Immature natural killer cell (primary cell): Measurements from ENCODE around the gene TUBA1C. TPM values are rescaled to one million over a fixed set of nuclear protein-coding genes. Genes with fewer than 3 reads are reported as not detected.
"Not testable (repeated sequence)": the region's sequence is repeated elsewhere in the genome, so short reads cannot be mapped to it uniquely, and the experiment has no call there.

Source experiments
- DNase-seq, 3 donors: peaks; one replicate each; pipeline ENCODE4 v3.0.0; 2022; ENCODE audit warnings: mixed read lengths in 1 of 3
- H3K27ac Mint-ChIP-seq, 6 donors: one replicate each; pipeline ENCODE4 v1.8.0; 2020; ENCODE audit warnings: mixed read lengths in 6 of 6, mild to moderate bottlenecking in 5 of 6, inconsistent platforms in 4 of 6, moderate library complexity in 3 of 6
- H3K27me3 Mint-ChIP-seq, 3 donors: one replicate each; pipeline ENCODE4 v1.8.0; 2020 to 2021; ENCODE audit warnings: low read depth in 3 of 3, mild to moderate bottlenecking in 3 of 3, mixed read lengths in 3 of 3, moderate library complexity in 3 of 3, inconsistent platforms in 1 of 3
- H3K36me3 Mint-ChIP-seq, 3 donors: one replicate each; pipeline ENCODE4 v1.8.0; 2020; ENCODE audit warnings: mixed read lengths in 3 of 3, inconsistent platforms in 2 of 3, mild to moderate bottlenecking in 2 of 3
- H3K4me1 Mint-ChIP-seq, 2 donors: one replicate each; pipeline ENCODE4 v1.8.0; 2020; ENCODE audit warnings: inconsistent platforms in 2 of 2, mild to moderate bottlenecking in 2 of 2, mixed read lengths in 2 of 2, moderate library complexity in 1 of 2
- H3K4me3 Mint-ChIP-seq, 5 donors: one replicate each; pipeline ENCODE4 v1.8.0; 2020; ENCODE audit warnings: mild to moderate bottlenecking in 5 of 5, mixed read lengths in 5 of 5, inconsistent platforms in 3 of 5, moderate library complexity in 3 of 5
- H3K9me3 Mint-ChIP-seq, 6 donors: one replicate each; pipeline ENCODE4 v1.8.0; 2020; ENCODE audit warnings: mild to moderate bottlenecking in 6 of 6, mixed read lengths in 6 of 6, inconsistent platforms in 4 of 6, moderate library complexity in 3 of 6
- polyA plus RNA-seq, 3 donors: library from polyadenylated mRNA; unstranded; fragments of 300-500 nt; fragmentation: Illumina TruSeq; gene quantifications; one replicate each; pipeline ENCODE4 v1.2.3, GENCODE V29; 2021

The TUBA1C gene
- polyA plus RNA-seq, 3 donors from 2014 or later, result 27.8 to 45.8 (median 42.1) TPM

DNA sequence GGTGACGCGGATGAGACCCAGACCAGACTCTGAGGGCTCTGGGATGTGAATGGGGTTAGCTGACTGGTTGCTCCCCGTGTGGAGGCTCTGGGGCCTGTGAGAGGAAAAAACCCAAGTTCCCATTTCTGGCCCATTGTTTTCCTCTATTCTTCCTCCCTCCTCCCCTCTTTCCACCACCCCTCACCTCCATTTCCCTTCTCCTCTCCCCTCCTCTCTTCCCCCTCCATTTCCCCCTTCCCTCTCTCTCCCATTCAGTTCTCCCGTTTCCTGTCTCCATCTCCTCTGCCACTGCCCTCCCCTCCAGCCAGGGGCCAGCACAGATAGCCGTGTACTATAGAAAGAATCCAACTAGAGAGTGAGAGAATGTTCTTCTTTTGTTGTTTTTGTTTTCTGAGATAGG, 17.4 kb downstream of the TUBA1C start:
- Mint-ChIP-seq H3K9me3 (no peaks in the 10 kb centered on the region), H3K36me3 (no peaks in the 10 kb centered on the region), H3K27me3 (peaks cover 0 to 9% (median 4%) of the 10 kb centered on the region in 3 donors), H3K4me3 (no peak overlapping the region), H3K27ac (no peak overlapping the region), H3K4me1 (no peaks in the 10 kb centered on the region)
- DNase-seq, result no peak

DNA sequence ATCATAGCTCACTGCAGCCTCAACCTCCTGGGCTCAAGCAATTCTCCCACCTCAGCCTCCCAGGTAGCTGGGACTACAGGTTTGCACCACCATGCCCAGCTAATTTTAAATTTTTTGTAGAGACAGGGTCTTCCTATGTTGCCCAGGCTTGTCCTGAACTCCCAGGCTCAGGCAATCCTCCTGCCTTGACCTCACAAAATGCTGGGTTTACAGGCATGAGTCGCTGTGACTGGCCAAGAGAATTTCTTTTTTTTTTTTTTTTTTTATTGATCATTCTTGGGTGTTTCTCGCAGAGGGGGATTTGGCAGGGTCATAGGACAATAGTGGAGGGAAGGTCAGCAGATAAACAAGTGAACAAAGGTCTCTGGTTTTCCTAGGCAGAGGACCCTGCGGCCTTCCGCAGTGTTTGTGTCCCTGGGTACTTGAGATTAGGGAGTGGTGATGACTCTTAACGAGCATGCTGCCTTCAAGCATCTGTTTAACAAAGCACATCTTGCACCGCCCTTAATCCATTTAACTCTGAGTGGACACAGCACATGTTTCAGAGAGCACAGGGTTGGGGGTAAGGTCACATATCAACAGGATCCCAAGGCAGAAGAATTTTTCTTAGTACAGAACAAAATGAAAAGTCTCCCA, 18.0 kb downstream of the TUBA1C start:
- not testable (repeated sequence) for H3K4me1 Mint-ChIP-seq

DNA sequence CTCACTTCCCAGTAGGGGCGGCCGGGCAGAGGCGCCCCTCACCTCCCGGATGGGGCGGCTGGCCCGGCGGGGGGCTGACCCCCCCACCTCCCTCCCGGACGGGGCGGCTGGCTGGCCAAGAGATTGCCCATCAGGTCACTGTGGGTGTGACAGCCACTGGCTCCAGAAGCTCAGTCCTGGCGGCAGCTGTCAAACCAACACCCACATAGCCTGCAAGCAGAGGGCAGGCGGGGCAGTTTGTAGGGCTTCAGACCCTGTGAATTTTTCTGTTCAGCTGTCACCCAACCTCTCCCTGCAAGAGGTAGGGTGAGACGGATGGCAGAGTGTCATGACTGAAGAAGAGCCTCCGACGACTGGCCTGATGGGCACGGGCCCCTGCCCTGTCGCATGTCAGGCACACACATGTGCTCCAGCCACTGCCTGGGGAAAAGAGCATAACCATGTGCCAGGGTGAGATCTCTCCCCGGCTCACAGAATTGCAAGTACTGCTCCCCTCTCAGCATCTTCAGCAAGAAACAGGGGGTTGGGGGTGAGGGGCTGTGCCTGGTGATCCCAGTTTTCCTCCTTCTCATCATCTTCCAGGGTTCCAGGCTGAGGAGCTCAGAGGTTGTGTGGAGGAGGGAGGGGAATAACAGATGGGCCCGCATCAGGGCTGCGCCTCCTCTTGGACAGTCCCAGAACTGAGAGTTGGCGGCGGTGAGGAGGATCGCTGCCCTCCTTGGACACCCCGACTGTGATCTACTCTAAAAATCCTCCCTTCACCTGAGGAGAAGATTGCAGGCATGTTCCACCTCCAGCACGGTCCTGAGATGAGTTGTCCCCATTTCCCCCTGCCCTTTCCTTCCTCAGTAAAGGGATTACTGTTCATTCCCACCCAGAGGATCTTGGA, 18.9 kb downstream of the TUBA1C start:
- no peaks in the 10 kb centered on the region for H3K4me1 Mint-ChIP-seq
- H3K4me3 Mint-ChIP-seq, result no peak overlapping the region
- H3K27me3 Mint-ChIP-seq, result peaks cover 2 to 17% (median 7%) of the 10 kb centered on the region in 3 donors
- no peaks in the 10 kb centered on the region for H3K36me3 Mint-ChIP-seq
- no peak for DNase-seq
- H3K27ac Mint-ChIP-seq, result no peak overlapping the region
- H3K9me3 Mint-ChIP-seq, result no peaks in the 10 kb centered on the region

More for the DNA sequence above, 18.0 kb downstream of the TUBA1C start:
- H3K36me3 Mint-ChIP-seq, H3K4me3 Mint-ChIP-seq, H3K27ac Mint-ChIP-seq, H3K9me3 Mint-ChIP-seq, DNase-seq: not testable (repeated sequence)
- H3K27me3 Mint-ChIP-seq, result peaks cover 2 to 15% (median 8%) of the 10 kb centered on the region in 3 donors

DNA sequence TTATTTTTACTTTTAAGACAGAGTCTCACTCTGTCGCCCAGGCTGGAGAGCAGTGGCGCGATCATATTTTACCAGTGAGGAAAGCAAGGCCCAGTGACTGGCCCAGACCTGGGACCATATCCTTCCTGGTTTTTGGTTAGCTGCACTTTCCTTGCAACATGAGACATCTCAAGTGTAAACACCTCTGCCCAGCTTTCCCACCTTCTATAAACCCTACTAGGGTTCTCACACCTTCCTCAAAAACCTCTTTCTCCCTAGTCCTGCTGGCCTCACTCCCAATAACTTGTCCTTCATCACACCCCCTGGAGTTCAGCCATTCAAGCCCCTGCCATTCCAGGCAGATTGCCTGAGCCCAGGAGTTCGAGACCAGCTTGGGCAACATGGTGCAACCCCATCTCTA, 19.8 kb downstream of the TUBA1C start:
- no peaks in the 10 kb centered on the region for H3K4me1 Mint-ChIP-seq
- H3K36me3 Mint-ChIP-seq, result no peaks in the 10 kb centered on the region
- peaks cover 2 to 20% (median 7%) of the 10 kb centered on the region in 3 donors for H3K27me3 Mint-ChIP-seq
- DNase-seq, result no peak
- H3K4me3 Mint-ChIP-seq, result no peak overlapping the region
- no peaks in the 10 kb centered on the region for H3K9me3 Mint-ChIP-seq
- H3K27ac Mint-ChIP-seq, result no peak overlapping the region

DNA sequence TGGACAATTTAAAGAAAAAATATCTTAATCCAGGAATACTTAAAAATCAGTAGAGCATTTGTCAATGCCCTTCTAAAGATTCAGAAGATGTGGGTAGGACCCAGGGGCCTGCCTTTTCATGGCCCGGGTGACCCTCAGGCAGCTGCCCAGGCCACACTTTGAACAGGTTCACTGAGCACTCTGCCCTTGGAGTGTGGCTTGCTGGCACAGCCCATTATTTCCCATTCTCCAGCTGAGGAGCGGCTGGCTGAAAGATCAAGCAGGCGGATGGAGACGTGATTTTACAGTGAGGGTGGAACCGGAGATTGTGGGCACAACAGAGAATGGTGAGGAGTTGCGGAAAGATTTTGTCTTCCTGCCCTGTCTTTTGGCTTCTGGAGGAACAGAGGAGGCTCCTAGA, 23.0 kb downstream of the TUBA1C start:
- Mint-ChIP-seq H3K9me3 (no peaks in the 10 kb centered on the region), H3K27me3 (peaks cover 3 to 17% (median 7%) of the 10 kb centered on the region in 3 donors), H3K27ac (no peak overlapping the region), H3K4me1 (no peaks in the 10 kb centered on the region), H3K36me3 (no peaks in the 10 kb centered on the region), H3K4me3 (no peak overlapping the region)
- DNase-seq, result no peak

DNA sequence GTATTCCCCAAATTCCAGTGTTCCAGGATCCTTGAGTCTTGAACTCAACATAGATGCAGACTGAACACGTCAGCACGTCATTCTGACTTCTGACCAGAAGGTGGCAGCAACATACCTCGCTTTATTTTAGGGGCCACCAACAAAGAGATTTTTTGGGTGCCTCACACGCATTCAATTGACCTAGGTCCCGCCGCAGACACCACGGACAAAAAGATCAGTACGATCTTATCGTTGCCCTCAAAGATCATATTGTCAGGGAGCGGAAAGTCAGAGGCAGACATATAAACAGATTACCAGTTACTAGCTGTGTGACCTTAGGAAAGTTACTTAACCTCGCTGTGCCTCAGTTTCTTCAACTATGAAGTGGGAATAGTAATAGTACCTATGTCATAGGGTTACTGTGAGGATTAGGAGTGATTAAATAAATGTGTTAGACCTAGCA, 23.6 kb downstream of the TUBA1C start:
- H3K4me1 Mint-ChIP-seq, result no peaks in the 10 kb centered on the region
- peaks cover 3 to 17% (median 7%) of the 10 kb centered on the region in 3 donors for H3K27me3 Mint-ChIP-seq
- H3K36me3 Mint-ChIP-seq, result no peaks in the 10 kb centered on the region
- H3K9me3 Mint-ChIP-seq, result no peaks in the 10 kb centered on the region
- no peak overlapping the region for H3K27ac Mint-ChIP-seq
- peak; percentile 58 to 67 (median 66) for DNase-seq
- H3K4me3 Mint-ChIP-seq, result no peak overlapping the region

DNA sequence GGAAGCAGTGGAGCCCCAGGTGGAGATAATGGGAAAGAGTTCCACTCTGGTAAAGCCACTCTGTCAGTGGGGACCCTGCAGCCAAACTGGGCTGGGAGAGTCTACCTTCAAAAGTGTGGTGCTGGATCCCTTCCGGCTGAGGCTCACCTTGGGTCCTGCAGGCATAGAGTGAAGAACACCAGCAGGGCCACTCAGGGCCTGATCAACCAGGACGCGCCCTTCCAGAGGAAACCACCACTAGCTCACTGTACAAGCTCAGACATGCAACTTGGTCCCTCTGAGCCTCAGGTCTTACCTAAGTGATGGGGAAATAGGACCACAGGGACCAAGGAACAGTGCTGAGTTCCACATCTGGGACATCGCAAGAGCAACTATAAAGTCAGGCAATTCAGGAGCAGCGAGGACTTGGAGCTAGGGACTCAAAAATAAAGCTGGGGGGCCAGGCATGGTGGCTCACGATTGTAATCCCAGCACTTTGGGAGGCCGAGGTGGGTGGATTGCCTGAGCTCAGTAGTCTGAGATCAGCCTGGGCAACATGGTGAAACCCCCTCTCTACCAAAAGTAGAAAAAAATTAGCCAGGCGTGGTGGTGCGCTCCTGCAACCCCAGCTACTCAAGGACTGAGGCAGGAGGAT, 24.2 kb downstream of the TUBA1C start:
- H3K27me3 Mint-ChIP-seq, result peaks cover 5 to 16% (median 7%) of the 10 kb centered on the region in 3 donors

DNA sequence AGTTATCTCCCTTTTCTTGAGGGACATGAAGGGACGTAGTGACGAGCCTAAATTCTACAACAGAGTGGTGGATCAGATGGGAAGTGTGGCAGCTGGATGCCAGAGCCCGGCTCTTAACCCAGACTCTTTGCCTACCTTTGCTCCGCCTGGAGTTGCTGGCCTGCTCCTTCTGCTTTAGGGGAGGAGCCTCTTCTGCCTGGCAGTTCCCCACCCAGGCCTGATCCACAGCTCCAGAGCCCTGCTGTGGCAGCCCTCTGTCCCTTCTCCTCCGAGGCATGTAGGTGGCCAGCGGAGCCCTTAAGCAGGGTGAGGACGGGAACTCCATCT, 27.8 kb downstream of the TUBA1C start:
- no peaks in the 10 kb centered on the region for H3K9me3 Mint-ChIP-seq

More for the DNA sequence above, 24.2 kb downstream of the TUBA1C start:
- no peaks in the 10 kb centered on the region for H3K4me1 Mint-ChIP-seq
- no peaks in the 10 kb centered on the region for H3K9me3 Mint-ChIP-seq
- H3K4me3 Mint-ChIP-seq, result no peak overlapping the region
- H3K36me3 Mint-ChIP-seq, result no peaks in the 10 kb centered on the region
- H3K27ac Mint-ChIP-seq, result no peak overlapping the region
- DNase-seq, result no peak

DNA sequence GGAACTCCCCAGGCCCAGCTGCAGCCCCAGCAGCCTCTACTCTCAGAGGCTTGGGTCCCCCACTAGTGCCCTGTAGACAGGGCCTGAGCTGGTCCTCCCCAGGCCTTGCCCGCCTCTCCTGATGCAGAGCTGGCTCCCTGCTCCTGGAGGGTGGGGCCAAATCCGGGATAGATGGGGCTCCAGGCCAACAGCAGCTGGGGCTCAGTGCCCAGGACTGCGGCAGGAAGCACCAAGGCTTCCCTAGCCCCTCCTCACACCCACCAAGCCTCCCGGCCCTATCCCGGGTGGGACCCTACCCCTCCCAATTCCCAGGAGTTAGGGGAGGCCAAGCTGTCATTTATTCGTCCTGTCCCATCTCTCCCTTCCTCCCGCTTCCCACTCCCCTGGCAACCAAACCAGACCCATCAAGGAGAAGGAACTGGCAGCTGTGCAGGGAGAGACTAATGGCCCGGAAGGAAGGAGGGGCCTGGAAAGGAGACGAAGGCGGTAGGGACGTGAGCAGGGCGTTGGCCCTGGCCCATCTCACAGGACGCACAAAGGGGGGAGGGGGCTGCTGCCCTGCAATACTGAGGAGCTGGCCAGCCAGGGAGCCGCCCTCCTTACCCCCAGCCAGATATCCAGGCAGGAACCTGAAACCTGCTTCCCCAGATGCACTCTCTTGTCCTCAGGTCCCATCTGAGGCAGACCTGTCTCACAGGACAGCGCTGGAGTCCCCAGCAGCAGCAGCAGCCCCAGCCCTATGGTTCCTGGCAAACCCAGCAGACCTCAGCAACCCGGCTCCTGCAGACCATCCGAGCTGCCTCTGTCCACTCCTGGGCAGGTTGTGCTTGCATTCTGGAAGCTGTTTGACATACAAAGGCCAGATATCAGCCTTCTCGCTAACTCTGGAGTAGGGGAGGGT, 28.4 kb downstream of the TUBA1C start:
- H3K27ac Mint-ChIP-seq, result no peak overlapping the region
- DNase-seq, result no peak
- peaks cover 0 to 7% of the 10 kb centered on the region in 2 donors for H3K4me1 Mint-ChIP-seq
- H3K9me3 Mint-ChIP-seq, result no peaks in the 10 kb centered on the region
- H3K4me3 Mint-ChIP-seq, result no peak overlapping the region
- no peaks in the 10 kb centered on the region for H3K36me3 Mint-ChIP-seq
- peaks cover 6 to 16% (median 12%) of the 10 kb centered on the region in 3 donors for H3K27me3 Mint-ChIP-seq

More for the DNA sequence above, 27.8 kb downstream of the TUBA1C start:
- Mint-ChIP-seq H3K4me3 (no peak overlapping the region), H3K36me3 (no peaks in the 10 kb centered on the region), H3K27ac (no peak overlapping the region), H3K27me3 (peaks cover 4 to 12% (median 11%) of the 10 kb centered on the region in 3 donors), H3K4me1 (peaks cover 0 to 7% of the 10 kb centered on the region in 2 donors)
- no peak for DNase-seq

DNA sequence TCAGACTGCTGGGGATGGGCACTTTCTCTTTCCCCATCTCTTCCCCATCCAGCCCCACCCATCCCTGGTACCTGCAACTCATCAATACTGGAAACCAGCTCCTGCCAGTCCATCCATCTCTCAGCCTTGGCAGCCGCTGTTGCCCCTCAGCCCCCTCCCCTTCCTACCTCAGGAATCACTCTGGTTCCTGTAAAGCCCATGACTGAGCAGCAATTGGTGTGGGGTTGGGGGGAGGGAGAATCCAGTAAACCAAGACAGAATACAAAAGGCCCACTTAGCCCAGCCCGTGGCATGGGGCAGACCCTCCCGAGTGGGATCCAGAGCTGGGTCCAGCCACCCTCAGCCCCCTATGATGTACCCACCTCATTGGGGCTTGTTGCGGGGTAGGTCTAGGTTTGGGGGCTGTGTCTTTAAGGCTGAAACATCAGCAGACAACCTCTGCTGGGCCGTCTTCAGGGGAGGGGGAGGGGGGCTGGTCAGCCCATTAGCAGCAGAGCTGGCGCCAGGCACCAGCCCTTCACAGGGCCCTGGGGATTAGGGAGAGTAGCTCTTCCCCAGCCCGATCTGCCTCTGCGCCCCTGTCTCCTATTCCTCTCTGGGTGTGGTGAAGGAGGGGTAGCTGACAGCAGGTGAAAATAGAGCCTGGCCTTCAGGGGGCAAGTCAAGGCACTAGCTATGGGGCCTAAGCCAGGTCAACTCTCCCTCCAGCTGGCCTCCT, 29.4 kb downstream of the TUBA1C start:
- no peak for DNase-seq
- no peak overlapping the region for H3K27ac Mint-ChIP-seq
- no peaks in the 10 kb centered on the region for H3K36me3 Mint-ChIP-seq
- peaks cover 0 to 7% of the 10 kb centered on the region in 2 donors for H3K4me1 Mint-ChIP-seq
- H3K4me3 Mint-ChIP-seq, result no peak overlapping the region
- peaks cover 0 to 1% (median 0%) of the 10 kb centered on the region in 6 donors for H3K9me3 Mint-ChIP-seq
- peaks cover 5 to 21% (median 11%) of the 10 kb centered on the region in 3 donors for H3K27me3 Mint-ChIP-seq

DNA sequence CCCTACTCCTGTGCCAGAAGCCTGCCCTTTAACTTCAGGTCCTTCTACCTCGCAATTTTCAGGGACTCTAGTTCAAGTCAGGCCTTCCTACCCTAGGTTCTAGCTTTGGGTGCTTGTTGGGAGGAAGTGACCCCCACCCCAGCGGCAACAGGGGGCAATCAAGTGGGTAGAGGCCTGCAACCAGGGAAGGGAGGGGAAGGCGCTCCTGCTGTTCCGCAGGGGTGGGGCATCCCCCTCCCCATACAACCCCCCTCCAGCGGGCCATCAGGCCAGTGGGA, 29.9 kb downstream of the TUBA1C start:
- Mint-ChIP-seq H3K36me3 (no peaks in the 10 kb centered on the region), H3K27ac (no peak overlapping the region), H3K4me1 (peaks cover 0 to 7% of the 10 kb centered on the region in 2 donors), H3K27me3 (peaks cover 5 to 21% (median 11%) of the 10 kb centered on the region in 3 donors), H3K4me3 (no peak overlapping the region), H3K9me3 (peaks cover 0 to 1% (median 0%) of the 10 kb centered on the region in 6 donors)
- DNase-seq, result no peak

DNA sequence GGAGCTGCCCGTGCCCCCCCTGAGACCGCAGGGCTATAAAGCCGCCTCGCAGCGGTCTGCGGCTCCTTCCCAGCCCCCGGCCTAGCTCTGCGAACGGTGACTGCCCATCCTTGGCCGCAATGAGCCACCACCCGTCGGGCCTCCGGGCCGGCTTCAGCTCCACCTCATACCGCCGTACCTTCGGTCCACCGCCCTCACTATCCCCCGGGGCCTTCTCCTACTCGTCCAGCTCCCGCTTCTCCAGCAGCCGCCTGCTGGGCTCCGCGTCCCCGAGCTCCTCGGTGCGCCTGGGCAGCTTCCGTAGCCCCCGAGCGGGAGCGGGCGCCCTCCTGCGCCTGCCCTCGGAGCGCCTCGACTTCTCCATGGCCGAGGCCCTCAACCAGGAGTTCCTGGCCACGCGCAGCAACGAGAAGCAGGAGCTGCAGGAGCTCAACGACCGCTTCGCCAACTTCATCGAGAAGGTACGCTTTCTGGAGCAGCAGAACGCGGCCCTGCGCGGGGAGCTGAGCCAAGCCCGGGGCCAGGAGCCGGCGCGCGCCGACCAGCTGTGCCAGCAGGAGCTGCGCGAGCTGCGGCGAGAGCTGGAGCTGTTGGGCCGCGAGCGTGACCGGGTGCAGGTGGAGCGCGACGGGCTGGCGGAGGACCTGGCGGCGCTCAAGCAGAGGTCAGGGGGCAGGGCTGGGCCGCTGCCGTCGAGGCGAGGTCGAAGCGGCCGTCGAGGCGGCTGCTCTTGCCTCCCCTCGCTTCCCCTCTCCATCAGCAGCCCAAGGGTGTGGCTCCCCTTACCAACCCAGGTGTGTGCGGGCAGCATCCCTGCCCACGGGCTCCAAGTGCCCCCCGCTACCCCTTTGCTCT, 30.4 kb downstream of the TUBA1C start, which contains the start of gene PRPH:
TSS of gene PRPH (plus strand) at position 66 of the 855 bp plus-strand sequence. CDS start at position 120, 54 bp downstream.
- Mint-ChIP-seq H3K4me1 (peaks cover 0 to 7% of the 10 kb centered on the region in 2 donors), H3K27ac (no peak within 1 kb of the TSS)

More for the DNA sequence above, 30.4 kb downstream of the TUBA1C start, which contains the start of gene PRPH:
- H3K4me3 Mint-ChIP-seq, result no peak within 1 kb of the TSS
- H3K9me3 Mint-ChIP-seq, result peaks cover 0 to 1% (median 0%) of the 10 kb centered on the region in 6 donors
- DNase-seq, result no peak
- H3K36me3 Mint-ChIP-seq, result no peaks in the 10 kb centered on the region
- H3K27me3 Mint-ChIP-seq, result peaks cover 5 to 21% (median 11%) of the 10 kb centered on the region in 3 donors
